ENCODE data around the gene CROCC. TPM values are rescaled to one million over a fixed set of nuclear protein-coding genes. Genes with fewer than 3 reads are reported as not detected.
"Not testable (repeated sequence)": the region's sequence is repeated elsewhere in the genome, so short reads cannot be mapped to it uniquely, and the experiment has no call there.

Gene CROCC
- total RNA-seq = 10 to 100 TPM in 3 of 4 donors, 1 to 10 TPM in 1; 8.0 to 34.5 (median 30.0) TPM

GRCh38 chr1:16921391-16922185, at the start of gene CROCC:
Gene CROCC, plus strand, starts transcription at chr1:16921931. Its CDS starts 88 bp downstream, at chr1:16922019.
- Histone ChIP-seq H3K9me3 (no peaks in the 10 kb centered on the region), H3K4me3 (no peak within 1 kb of the TSS), H3K36me3 (peaks cover 0 to 8% of the 10 kb centered on the region in 2 donors), H3K27ac (no peak within 1 kb of the TSS), H3K27me3 (peaks cover 6% of the 10 kb centered on the region), H3K4me1 (peaks cover 0 to 19% (median 7%) of the 10 kb centered on the region in 3 donors)
- no peak for TF ChIP-seq POLR2A (IDR thresholded peaks at IDR 0.05)
- no peak for TF ChIP-seq POLR2AphosphoS5 (IDR thresholded peaks at IDR 0.05)
- no peak for TF ChIP-seq EP300 (IDR thresholded peaks at IDR 0.05)
- no peak for TF ChIP-seq CTCF (IDR thresholded peaks at IDR 0.05)
- WGBS, 2 donors (ENCODE audit: low coverage in 1 of 2) = 22 to 36% methylated on average over 8 to 13 of the region's 17 CpGs
- ATAC-seq = no peak

- Histone ChIP-seq H3K4me1 (peaks cover 0 to 17% (median 0%) of the 10 kb centered on the region in 3 donors), H3K27ac (peak overlapping the region in 2 of 4 donors; percentile 37 to 61), H3K4me3 (peak overlapping the region in 1 of 2 donors; percentile 39), H3K27me3 (peaks cover 39% of the 10 kb centered on the region)
- H3K36me3 ChIP-seq, H3K9me3 ChIP-seq: not testable (repeated sequence)
- WGBS, 2 donors (ENCODE audit: low coverage in 1 of 2) = 13 to 36% methylated on average over 12 to 22 of the region's 66 CpGs
- peak; percentile 86 for ATAC-seq
These were observed 49.3 kb upstream of the CROCC start for GRCh38 chr1:16872152-16873075.

GRCh38 chr1:16873076-16873879, 48.5 kb upstream of the CROCC start:
- peak overlapping the region in 2 of 4 donors; percentile 24 to 61 for H3K27ac ChIP-seq
- peak; percentile 55 for ATAC-seq
- H3K36me3 ChIP-seq, H3K9me3 ChIP-seq: not testable (repeated sequence)
- H3K4me3 ChIP-seq = peak overlapping the region in 1 of 2 donors; percentile 39
- peaks cover 0 to 17% (median 0%) of the 10 kb centered on the region in 3 donors for H3K4me1 ChIP-seq
- 22 to 51% methylated on average over 6 to 13 of the region's 52 CpGs for WGBS, 2 donors (ENCODE audit: low coverage in 1 of 2)
- peaks cover 39% of the 10 kb centered on the region for H3K27me3 ChIP-seq

- WGBS, 2 donors (ENCODE audit: low coverage in 1 of 2) = 45 to 54% methylated on average over 9 to 10 of the region's 35 CpGs
- H3K36me3 ChIP-seq, ATAC-seq, H3K9me3 ChIP-seq, H3K4me3 ChIP-seq, H3K27ac ChIP-seq: not testable (repeated sequence)
- Histone ChIP-seq H3K27me3 (peaks cover 52% of the 10 kb centered on the region), H3K4me1 (peaks cover 0 to 17% (median 0%) of the 10 kb centered on the region in 3 donors)
These were observed 46.6 kb upstream of the CROCC start for GRCh38 chr1:16874968-16875765.

- not testable (repeated sequence) for ATAC-seq, H3K36me3 ChIP-seq, H3K4me3 ChIP-seq, H3K4me1 ChIP-seq, H3K9me3 ChIP-seq, H3K27ac ChIP-seq
- WGBS, 2 donors (ENCODE audit: low coverage in 1 of 2) = no CpG with 5 or more reads among the region's 1 CpG
- H3K27me3 ChIP-seq = peaks cover 44% of the 10 kb centered on the region
These were observed 40.0 kb upstream of the CROCC start for GRCh38 chr1:16881742-16882141.

GRCh38 chr1:16882986-16883385, 38.7 kb upstream of the CROCC start:
- ATAC-seq = no peak
- Histone ChIP-seq H3K4me1 (no peaks in the 10 kb centered on the region), H3K36me3 (no peaks in the 10 kb centered on the region), H3K4me3 (no peak overlapping the region), H3K27ac (no peak overlapping the region), H3K9me3 (no peaks in the 10 kb centered on the region), H3K27me3 (peaks cover 39% of the 10 kb centered on the region)
- TF ChIP-seq CTCF (IDR thresholded peaks at IDR 0.05) = no peak
- 48 to 52% methylated on average over 4 of the region's 4 CpGs for WGBS, 2 donors (ENCODE audit: low coverage in 1 of 2)

GRCh38 chr1:16884487-16884886, 37.2 kb upstream of the CROCC start:
- not testable (repeated sequence) for H3K27ac ChIP-seq, H3K4me3 ChIP-seq, H3K9me3 ChIP-seq, ATAC-seq, H3K36me3 ChIP-seq
- H3K4me1 ChIP-seq = peaks cover 0 to 13% (median 0%) of the 10 kb centered on the region in 3 donors
- H3K27me3 ChIP-seq = peaks cover 31% of the 10 kb centered on the region
- 75 to 77% methylated on average over 5 of the region's 5 CpGs for WGBS, 2 donors (ENCODE audit: low coverage in 1 of 2)

Measured in gastroesophageal sphincter (tissue), 4 donors.